Bone marrow (tissue), 2 donors: Measurements from ENCODE around the gene SLC45A3.
A peak's percentile ranks its signal among the peaks of the same experiment; 100 is the strongest.
"Not testable (repeated sequence)": the region's sequence is repeated elsewhere in the genome, so short reads cannot be mapped to it uniquely, and the experiment has no call there.

Source experiments
- DNase-seq, 2 donors: peaks; one replicate each; lab custom pipeline; 2025; lab: John Stamatoyannopoulos, UW

The SLC45A3 gene

GRCh38 chr1:205636138-205636530 lies 44.2 kb downstream of the SLC45A3 start:
- DNase-seq: not testable (repeated sequence)

DNA sequence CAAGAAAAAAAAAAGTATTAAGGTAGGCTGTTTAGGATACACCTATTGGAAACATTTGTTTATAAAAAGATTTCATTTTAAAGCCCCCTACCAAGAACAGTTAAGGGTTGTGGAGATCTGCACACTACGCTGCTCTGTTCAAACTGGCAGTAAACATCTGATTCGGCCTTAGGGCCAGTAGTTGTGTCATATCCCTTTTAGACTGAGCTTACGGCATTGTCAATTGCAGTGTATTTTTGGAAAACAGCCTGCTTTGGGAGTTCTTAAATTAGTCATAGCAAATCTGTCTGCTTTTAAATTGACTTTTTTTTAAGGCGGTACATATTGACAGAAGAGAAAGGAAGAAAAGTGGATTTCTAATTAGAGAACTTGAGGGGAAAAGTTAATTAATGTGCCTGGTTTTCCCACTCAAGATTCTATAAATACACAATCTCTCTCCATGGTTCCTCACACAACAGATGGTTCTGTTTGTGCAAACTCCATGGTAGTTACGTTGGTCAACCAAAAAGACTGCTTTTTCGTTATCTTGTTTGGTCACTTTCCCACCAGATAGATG lies 46.8 kb downstream of the SLC45A3 start:
- DNase-seq: no peak

- no peak for DNase-seq
These were observed 47.6 kb downstream of the SLC45A3 start for GRCh38 chr1:205632669-205633169.

DNA sequence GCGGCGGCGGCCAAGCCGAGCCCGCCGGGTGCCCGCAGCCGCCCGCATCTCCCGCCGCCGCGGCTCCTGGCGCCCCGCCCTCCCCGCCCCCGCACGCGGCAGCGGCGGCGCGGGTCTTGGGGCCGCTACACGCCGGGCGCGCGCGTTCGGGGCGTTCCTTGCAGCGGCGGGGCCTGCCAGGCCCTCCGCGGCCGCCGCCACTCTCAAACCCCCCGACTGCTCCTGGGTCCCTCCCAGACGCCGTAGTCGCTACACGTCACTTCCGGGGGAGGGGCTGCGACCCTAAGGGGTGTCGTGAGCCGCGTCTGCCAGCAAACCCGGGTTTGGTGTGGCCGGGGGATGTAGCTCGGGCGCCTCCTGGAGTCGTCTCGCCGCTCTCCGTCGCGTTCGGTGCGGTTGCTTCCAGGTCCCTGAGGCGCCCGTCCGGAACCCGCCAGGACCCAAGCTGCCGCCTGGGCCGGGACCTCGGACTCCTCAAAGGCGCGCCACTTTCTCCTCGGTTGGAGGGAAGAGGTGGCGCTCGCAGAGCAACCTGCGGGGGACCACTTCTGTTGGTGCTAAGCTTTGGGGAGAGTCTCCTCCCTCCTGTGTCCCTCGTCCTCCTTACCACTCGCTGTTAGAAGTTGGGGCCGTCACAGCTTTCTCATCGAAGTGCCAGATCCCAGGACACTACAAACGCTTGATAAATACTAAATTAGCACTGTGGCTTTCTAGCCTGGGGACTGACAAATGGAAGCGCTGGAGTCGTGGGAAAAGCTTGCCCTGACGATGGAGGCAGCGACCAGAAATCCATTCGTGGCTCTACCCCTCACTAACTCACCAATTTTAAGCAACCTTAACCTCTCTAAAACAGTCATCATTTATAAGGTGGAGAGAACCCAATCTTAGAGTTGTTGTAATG lies 48.3 kb downstream of the SLC45A3 start, which contains the start of gene ELK4:
TSS of gene ELK4 (minus strand) at position 244 of the 901 bp plus-strand sequence. CDS start 8,129 bp downstream, outside the sequence.
- DNase-seq: peak; percentile 93 to 94

DNA sequence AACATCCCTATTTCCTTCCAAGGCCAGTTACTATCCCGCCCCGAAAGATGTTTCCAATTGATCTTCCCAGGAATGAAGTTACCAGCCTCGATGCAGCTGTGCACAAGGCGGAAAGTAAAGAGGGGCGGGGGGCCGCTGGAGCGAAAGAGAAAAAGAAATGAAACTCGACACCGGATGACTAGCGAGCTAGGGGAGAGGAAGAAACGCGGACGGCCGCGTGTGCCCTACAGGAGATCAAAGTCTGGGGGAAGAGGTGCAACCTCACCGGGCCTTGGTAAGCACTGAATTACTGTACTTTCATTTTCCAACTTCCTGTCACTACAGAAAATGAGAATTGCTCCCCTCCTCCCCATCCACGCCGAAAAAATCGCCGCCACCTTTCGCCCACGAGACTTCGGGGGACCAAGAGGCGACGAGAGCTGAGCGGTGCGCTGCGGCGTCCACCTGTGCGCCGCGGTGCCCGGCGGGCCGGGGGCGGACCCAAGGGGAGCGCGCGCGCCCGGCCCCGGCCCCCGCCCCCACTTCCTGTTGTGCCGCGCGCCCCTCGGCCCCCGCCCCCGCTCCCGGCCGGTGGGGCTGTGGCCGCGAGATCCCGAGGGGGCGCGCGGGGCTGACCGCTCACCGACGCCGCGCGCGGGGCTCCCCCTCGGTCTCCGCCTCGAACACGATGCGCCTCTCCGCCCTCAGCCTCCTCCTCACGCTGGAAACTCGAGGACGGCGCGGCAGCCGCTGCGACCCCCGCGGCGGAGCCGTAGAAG lies 49.1 kb downstream of the SLC45A3 start:
- peak; percentile 49 to 80 for DNase-seq

- DNase-seq: no peak
These were observed 49.7 kb downstream of the SLC45A3 start for GRCh38 chr1:205630651-205631009.

- no peak for DNase-seq
These were observed 50.1 kb downstream of the SLC45A3 start for GRCh38 chr1:205630241-205630640.

- no peak for DNase-seq
These were observed 50.6 kb downstream of the SLC45A3 start for GRCh38 chr1:205629751-205630150.

DNA sequence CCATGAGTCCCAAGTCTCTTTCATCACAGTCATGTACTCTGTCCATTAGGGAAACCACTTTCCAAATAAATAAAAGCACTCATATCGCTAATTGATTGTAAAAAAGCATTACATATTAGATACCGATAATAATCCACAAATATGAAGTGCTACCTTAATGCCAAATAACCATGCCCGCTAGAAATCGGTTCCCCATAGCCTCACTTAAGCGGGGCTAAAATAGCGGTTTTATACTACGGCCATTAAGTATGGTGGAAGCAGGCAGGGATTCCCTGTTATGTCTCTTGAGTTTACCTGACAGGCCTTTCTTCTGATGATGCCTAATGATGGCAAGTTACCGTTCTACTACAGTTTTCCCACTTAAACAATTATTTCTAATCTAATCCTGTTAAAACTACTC lies 52.4 kb downstream of the SLC45A3 start:
- no peak for DNase-seq

DNA sequence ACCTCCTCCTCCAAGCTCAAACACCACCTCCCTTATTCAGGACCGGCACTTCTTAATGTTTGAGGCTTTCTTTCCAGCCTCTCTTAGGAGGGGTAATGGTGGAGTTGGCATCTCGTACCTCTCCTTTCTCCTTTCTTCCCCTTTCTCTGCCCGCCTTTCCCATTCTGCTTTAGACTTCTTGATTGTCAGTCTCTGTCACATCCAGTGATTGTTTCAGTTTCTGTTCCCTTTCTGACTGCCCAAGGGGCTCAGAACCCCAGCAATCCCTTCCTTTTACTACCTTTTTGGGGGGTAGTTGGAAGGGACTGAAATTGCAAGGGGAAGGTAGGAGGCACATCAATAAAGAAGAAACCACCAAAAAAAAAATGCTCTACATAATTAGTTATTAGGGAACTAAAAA lies 54.1 kb downstream of the SLC45A3 start:
- peak in 1 of 2 donors; percentile 74 for DNase-seq

DNA sequence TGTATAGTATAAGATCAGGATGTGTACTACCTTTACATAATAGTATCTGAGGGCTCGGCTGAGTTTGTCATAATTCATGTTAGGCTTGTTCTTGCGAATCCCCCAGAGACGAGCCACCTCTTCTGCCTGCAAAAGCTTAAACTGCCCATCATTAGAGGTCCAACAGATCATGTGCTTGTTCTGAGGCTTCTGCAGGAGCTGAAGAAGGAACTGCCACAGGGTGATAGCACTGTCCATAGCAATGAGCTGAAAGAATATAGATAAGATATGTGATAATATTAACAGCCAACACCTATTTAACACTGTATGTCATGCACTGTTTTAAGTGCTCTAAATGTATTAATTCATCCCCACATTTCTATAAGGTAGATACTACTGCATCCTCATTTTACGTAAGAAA lies 56.7 kb downstream of the SLC45A3 start:
- no peak for DNase-seq

DNA sequence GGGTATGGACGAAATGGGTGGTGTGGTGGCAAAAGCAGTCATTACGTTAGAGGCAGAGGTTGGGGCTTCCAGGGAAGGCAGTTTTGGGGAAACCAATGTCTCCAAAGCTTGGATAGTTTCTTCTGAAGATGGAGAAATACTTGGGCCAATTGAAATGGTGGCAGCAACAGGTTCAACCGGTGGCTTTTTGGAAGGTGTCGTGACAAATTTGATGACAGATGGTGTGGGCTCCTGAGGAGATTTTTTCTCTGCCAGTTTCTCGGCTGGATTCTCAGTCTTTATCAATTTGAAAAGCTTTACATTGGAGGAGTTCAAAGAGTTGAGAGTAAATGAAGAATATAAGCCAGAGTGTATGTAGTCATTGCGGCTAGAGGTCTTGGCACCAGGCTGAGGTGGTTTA lies 60.0 kb downstream of the SLC45A3 start:
- DNase-seq: no peak

DNA sequence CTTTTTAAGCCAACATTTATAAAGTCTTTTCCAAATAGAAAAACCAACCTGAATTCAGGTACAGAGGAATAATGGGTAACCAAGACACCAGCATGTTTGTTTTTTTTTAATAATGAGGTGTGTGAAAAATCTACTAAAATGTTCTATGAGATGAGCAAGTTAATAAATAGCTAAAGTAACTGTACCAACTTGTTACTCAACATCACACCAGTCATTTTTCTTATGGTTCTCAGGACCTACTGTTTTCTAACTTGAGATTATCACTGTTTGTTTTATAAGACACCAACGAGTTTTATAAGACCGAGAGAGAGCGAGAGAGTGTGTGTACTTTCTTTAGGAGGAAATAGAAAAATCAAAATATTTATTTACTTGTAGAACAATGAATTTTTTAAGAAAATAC lies 60.9 kb downstream of the SLC45A3 start:
- no peak for DNase-seq

- DNase-seq: no peak
These were observed 63.6 kb downstream of the SLC45A3 start for GRCh38 chr1:205616563-205617293.

- no peak for DNase-seq
These were observed 64.5 kb downstream of the SLC45A3 start for GRCh38 chr1:205615789-205616188.

- no peak for DNase-seq
These were observed 66.4 kb downstream of the SLC45A3 start for GRCh38 chr1:205613854-205614412.

- DNase-seq: no peak
These were observed 67.8 kb downstream of the SLC45A3 start for GRCh38 chr1:205612556-205612955.

- no peak for DNase-seq
These were observed 68.2 kb downstream of the SLC45A3 start for GRCh38 chr1:205612104-205612503.

GRCh38 chr1:205610901-205611466 lies 69.3 kb downstream of the SLC45A3 start:
- no peak for DNase-seq

DNA sequence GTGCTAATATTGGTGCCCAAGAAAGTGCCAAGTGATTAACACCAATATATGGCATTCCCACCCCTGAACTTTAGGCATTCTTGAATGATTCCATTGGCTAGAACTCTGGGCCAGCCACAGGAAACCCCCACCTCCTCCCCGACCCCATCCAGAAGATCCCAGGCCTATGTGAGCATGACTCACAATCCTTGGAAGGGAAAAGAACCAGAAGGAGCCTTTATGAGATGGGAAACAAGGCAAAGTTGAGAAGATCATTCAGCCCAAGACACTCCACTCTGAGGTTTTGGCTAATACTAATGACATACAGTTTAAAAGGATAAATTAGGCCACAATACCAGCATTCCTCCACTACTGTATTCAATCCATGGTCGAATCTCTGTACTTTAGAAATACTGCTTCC lies 70.3 kb downstream of the SLC45A3 start:
- DNase-seq: no peak
